Parathyroid adenoma (tissue), 2 donors: Measurements from ENCODE around the gene PTGIR.

Experiments used
- H2AFZ ChIP-seq: fragments of 300-600 bp; sonication (generic); one replicate; pipeline ENCODE4 v1.7.0; 2017; ENCODE audit warnings: antibody characterized with exemption, mild to moderate bottlenecking
- H3K27ac ChIP-seq: fragments of 300-600 bp; sonication (generic); one replicate; pipeline ENCODE4 v1.7.0; 2017
- H3K27me3 ChIP-seq: fragments of 300-600 bp; sonication (generic); one replicate; pipeline ENCODE4 v1.7.0; 2017; ENCODE audit warnings: low read length; ENCODE audit not compliant: control insufficient read depth, insufficient read depth
- H3K36me3 ChIP-seq: fragments of 300-600 bp; sonication (generic); one replicate; pipeline ENCODE4 v1.7.0; 2017; ENCODE audit warnings: low read length; ENCODE audit not compliant: control insufficient read depth, insufficient read depth
- H3K4me1 ChIP-seq: fragments of 300-600 bp; sonication (generic); one replicate; pipeline ENCODE4 v1.7.0; 2017; ENCODE audit warnings: control low read depth
- H3K4me2 ChIP-seq: fragments of 300-600 bp; sonication (generic); one replicate; pipeline ENCODE4 v1.7.0; 2017; ENCODE audit warnings: low read length
- H3K4me3 ChIP-seq: fragments of 300-600 bp; sonication (generic); one replicate; pipeline ENCODE4 v1.7.0; 2017; ENCODE audit warnings: low read depth, low read length
- H3K79me2 ChIP-seq: fragments of 300-600 bp; sonication (generic); one replicate; pipeline ENCODE4 v1.7.0; 2017; ENCODE audit warnings: control low read depth
- H3K9ac ChIP-seq: fragments of 300-600 bp; sonication (generic); one replicate; pipeline ENCODE4 v1.7.0; 2017; ENCODE audit warnings: mild to moderate bottlenecking
- H3K9me3 ChIP-seq: fragments of 300-600 bp; sonication (generic); one replicate; pipeline ENCODE4 v1.7.0; 2017; ENCODE audit warnings: low read length; ENCODE audit not compliant: control insufficient read depth
- CTCF ChIP-seq: fragments of 300-600 bp; sonication (generic); IDR thresholded peaks from one replicate; pipeline ENCODE4 v1.7.0; 2017; ENCODE audit warnings: antibody characterized with exemption, mild to moderate bottlenecking
- donor health status: primary hyperparathyroidism.

The PTGIR gene

GRCh38 chr19:46661735-46662592 is 37.1 kb upstream of the PTGIR start:
- Histone ChIP-seq H3K27ac (peak overlapping the region; percentile 34), H3K36me3 (no peaks in the 10 kb centered on the region), H3K27me3 (no peaks in the 10 kb centered on the region), H3K4me2 (peak overlapping the region; percentile 75), H3K9ac (no peak overlapping the region), H3K4me3 (peak overlapping the region; percentile 53), H2AFZ (peak overlapping the region; percentile 75), H3K9me3 (no peaks in the 10 kb centered on the region), H3K4me1 (peaks cover 13% of the 10 kb centered on the region), H3K79me2 (no peaks in the 10 kb centered on the region)
- peak; percentile 96 for TF ChIP-seq CTCF

- H3K36me3 ChIP-seq = no peaks in the 10 kb centered on the region
- no peaks in the 10 kb centered on the region for H3K79me2 ChIP-seq
- peak within 1 kb of the TSS; percentile 60 for H3K4me3 ChIP-seq
- TF ChIP-seq CTCF = no peak
- H3K9ac ChIP-seq = no peak within 1 kb of the TSS
- no peaks in the 10 kb centered on the region for H3K27me3 ChIP-seq
- H3K9me3 ChIP-seq = no peaks in the 10 kb centered on the region
- peaks cover 13% of the 10 kb centered on the region for H3K4me1 ChIP-seq
- peak within 1 kb of the TSS; percentile 84 for H2AFZ ChIP-seq
- H3K4me2 ChIP-seq = peak within 1 kb of the TSS; percentile 84
- peak within 1 kb of the TSS; percentile 34 for H3K27ac ChIP-seq
These were observed 36.3 kb upstream of the PTGIR start, which contains the start of gene DACT3 for GRCh38 chr19:46661020-46661731. Gene DACT3 (minus strand): TSS chr19:46661182. CDS start chr19:46661064, 118 bp downstream.

- H3K4me2 ChIP-seq = peak overlapping the region; percentile 84
- peaks cover 13% of the 10 kb centered on the region for H3K4me1 ChIP-seq
- no peaks in the 10 kb centered on the region for H3K36me3 ChIP-seq
- H2AFZ ChIP-seq = peak overlapping the region; percentile 84
- H3K27me3 ChIP-seq = no peaks in the 10 kb centered on the region
- H3K4me3 ChIP-seq = peak overlapping the region; percentile 60
- TF ChIP-seq CTCF = no peak
- no peak overlapping the region for H3K9ac ChIP-seq
- H3K9me3 ChIP-seq = no peaks in the 10 kb centered on the region
- no peaks in the 10 kb centered on the region for H3K79me2 ChIP-seq
- no peak overlapping the region for H3K27ac ChIP-seq
These were observed 35.7 kb upstream of the PTGIR start for GRCh38 chr19:46660551-46661019.

GRCh38 chr19:46660008-46660517 is 35.2 kb upstream of the PTGIR start:
- Histone ChIP-seq H3K27ac (no peak overlapping the region), H2AFZ (peak overlapping the region; percentile 84), H3K4me2 (peak overlapping the region; percentile 84), H3K9ac (no peak overlapping the region), H3K79me2 (no peaks in the 10 kb centered on the region), H3K4me1 (peaks cover 13% of the 10 kb centered on the region), H3K36me3 (no peaks in the 10 kb centered on the region), H3K4me3 (peak overlapping the region; percentile 60), H3K9me3 (no peaks in the 10 kb centered on the region), H3K27me3 (no peaks in the 10 kb centered on the region)
- TF ChIP-seq CTCF = no peak
